GM12878 (cell line): ENCODE data around the gene PODN. TPM values are rescaled to one million over a fixed set of nuclear protein-coding genes. Genes with fewer than 3 reads are reported as not detected.

Source experiments
- ATAC-seq: fragments of 200-7000 bp; cut with Tn5 transposase; 3 replicates; pipeline ENCODE4 v1.9.1; 2020; ENCODE audit warnings: mild to moderate bottlenecking, moderate library complexity
- BruUV-seq: library from RNA; stranded (reverse); fragments of 400-500 nt; replicated peaks from 2 replicates; lab custom pipeline; 2021; lab: Mats Ljungman, UMichigan
- CTCF ChIA-PET: fragments of 300-600 bp; sonication (Branson Sonifier 250); formaldehyde crosslinking; extraction: SDS; loops from one replicate; lab custom pipeline; 2021; ENCODE audit warnings: inconsistent platforms; lab: Yijun Ruan, JAX
- POLR2A ChIA-PET: fragments of 350-600 bp; formaldehyde crosslinking; extraction: SDS; loops from one replicate; lab custom pipeline; 2021; ENCODE audit warnings: inconsistent platforms; lab: Charles Lee
- RAD21 ChIA-PET: fragments of 300-600 bp; sonication (Branson Sonifier 250); formaldehyde crosslinking; loops from one replicate; lab custom pipeline; 2023; ENCODE audit warnings: antibody characterized with exemption; ENCODE audit not compliant: unreplicated experiment; lab: Charles Lee
- SMC1A ChIA-PET: fragments of 300-600 bp; sonication (Branson Sonifier 250); formaldehyde crosslinking; loops from one replicate; lab custom pipeline; 2023; ENCODE audit not compliant: unreplicated experiment, uncharacterized antibody; lab: Charles Lee
- DNase-seq: peaks from one replicate; pipeline ENCODE4 v3.0.0-alpha.2; 2011; ENCODE audit warnings: low read depth, low spot score
- FAIRE-seq: peaks from 3 replicates; lab custom pipeline; 2011; peaks lifted over from hg19 to GRCh38; lab: Jason Lieb, UNC
- H2AFZ ChIP-seq: 2 replicates; pipeline ENCODE4 v1.6.0; 2011; ENCODE audit warnings: low read depth, low read length, control low read depth; ENCODE audit not compliant: control insufficient read depth
- H3K27ac ChIP-seq: 2 replicates; pipeline ENCODE4 v1.5.1; 2011; ENCODE audit warnings: control low read depth; ENCODE audit not compliant: control insufficient read depth, insufficient read depth
- H3K27me3 ChIP-seq, 2 experiments: replicated peaks in 1 of 2; 2 replicates each; pipeline versions ENCODE4 v1.6.0 to v1.6.1; 2011; ENCODE audit warnings: low read length in 1 of 2; ENCODE audit not compliant: control insufficient read depth in 2 of 2, insufficient read depth in 2 of 2
- H3K36me3 ChIP-seq, 2 experiments: 2 replicates each; pipeline ENCODE4 v1.5.1; 2011; ENCODE audit warnings: low read length in 1 of 2; ENCODE audit not compliant: control insufficient read depth in 2 of 2, insufficient read depth in 2 of 2
- H3K4me1 ChIP-seq: 2 replicates; pipeline ENCODE4 v1.6.1; 2011; ENCODE audit warnings: mild to moderate bottlenecking, low read length, moderate library complexity, mixed read lengths; ENCODE audit not compliant: control insufficient read depth, insufficient read depth
- H3K4me2 ChIP-seq: 2 replicates; pipeline ENCODE4 v1.6.0; 2011; ENCODE audit warnings: control low read depth; ENCODE audit not compliant: control insufficient read depth, insufficient read depth
- H3K4me3 ChIP-seq: fragments of 200-600 bp; sonication (generic); 2 replicates; pipeline ENCODE4 v1.5.1; 2016
- H3K79me2 ChIP-seq: 2 replicates; pipeline ENCODE4 v1.6.0; 2011; ENCODE audit warnings: low read length; ENCODE audit not compliant: control insufficient read depth, insufficient read depth
- H3K9ac ChIP-seq: 2 replicates; pipeline ENCODE4 v1.8.0; 2011; ENCODE audit warnings: low read length, control low read depth, mixed read lengths; ENCODE audit not compliant: control insufficient read depth, insufficient read depth
- H3K9me3 ChIP-seq: replicated peaks from 3 replicates; pipeline ENCODE4 v1.5.1; 2011; ENCODE audit warnings: mild to moderate bottlenecking, low read length; ENCODE audit not compliant: control insufficient read depth, insufficient read depth
- H4K20me1 ChIP-seq: 2 replicates; pipeline ENCODE4 v1.6.0; 2011; ENCODE audit not compliant: control insufficient read depth, insufficient read depth
- ASH2L ChIP-seq: fragments of 300-600, 200-600 bp; sonication (generic); IDR thresholded peaks from 2 replicates; pipeline ENCODE4 v1.6.1; 2017; ENCODE audit warnings: low read depth, mild to moderate bottlenecking, borderline replicate concordance
- CBX5 ChIP-seq: sonication (generic); IDR thresholded peaks from 2 replicates; pipeline ENCODE4 v1.6.1; 2016; ENCODE audit warnings: low read depth, moderate library complexity, mild to moderate bottlenecking, inconsistent platforms
- CHD4 ChIP-seq: fragments of 200-600 bp; sonication (generic); IDR thresholded peaks from 2 replicates; pipeline ENCODE4 v1.6.1; 2016; ENCODE audit warnings: mild to moderate bottlenecking
- ESRRA ChIP-seq: IDR thresholded peaks from 2 replicates; pipeline ENCODE4 v1.6.1; 2012; ENCODE audit warnings: mild to moderate bottlenecking, low read length, improper control_type of control experiment
- FOS ChIP-seq: IDR thresholded peaks from 3 replicates; pipeline ENCODE4 v1.6.1; 2011; ENCODE audit warnings: borderline replicate concordance; ENCODE audit not compliant: insufficient read length; ENCODE audit errors: extremely low read depth
- HCFC1 ChIP-seq: fragments of 150-350 bp; IDR thresholded peaks from 2 replicates; pipeline ENCODE4 v1.6.1; 2014; ENCODE audit warnings: low read length
- JUND ChIP-seq: IDR thresholded peaks from 2 replicates; pipeline ENCODE4 v1.6.1; 2012; ENCODE audit warnings: low read depth, mild to moderate bottlenecking, low read length, improper control_type of control experiment, moderate library complexity
- MTA3 ChIP-seq: IDR thresholded peaks from 2 replicates; pipeline ENCODE4 v1.6.1; 2012; ENCODE audit warnings: low read length, inconsistent platforms, borderline replicate concordance
- MXI1 ChIP-seq: fragments of 150-350 bp; IDR thresholded peaks from 2 replicates; pipeline ENCODE4 v1.6.1; 2011; ENCODE audit warnings: low read depth, mild to moderate bottlenecking, inconsistent platforms, low read length, improper control_type of control experiment
- MYB ChIP-seq: fragments of 150-350 bp; IDR thresholded peaks from 2 replicates; pipeline ENCODE4 v1.6.1; 2014; ENCODE audit warnings: mild to moderate bottlenecking, low read depth, low read length, borderline replicate concordance
- NBN ChIP-seq: fragments of 450-650 bp; IDR thresholded peaks from 2 replicates; pipeline ENCODE4 v1.6.1; 2016
- NFXL1 ChIP-seq: fragments of 450-650 bp; IDR thresholded peaks from 2 replicates; pipeline ENCODE4 v1.6.1; 2017; ENCODE audit warnings: antibody characterized with exemption, mild to moderate bottlenecking, borderline replicate concordance
- POU2F2 ChIP-seq: IDR thresholded peaks from 3 replicates; pipeline ENCODE4 v1.6.1; 2011; ENCODE audit warnings: low read depth, mild to moderate bottlenecking, low read length, borderline replicate concordance
- SUPT20H ChIP-seq: IDR thresholded peaks from 2 replicates; pipeline ENCODE4 v1.6.1; 2011; ENCODE audit warnings: low read depth, mild to moderate bottlenecking, low read length, moderate library complexity, borderline replicate concordance; ENCODE audit not compliant: control insufficient read depth
- YY1 ChIP-seq: IDR thresholded peaks from 2 replicates; pipeline ENCODE4 v1.6.1; 2011; ENCODE audit warnings: low read depth, mild to moderate bottlenecking, low read length
- ZBTB11 ChIP-seq: fragments of 450-650 bp; formaldehyde crosslinking; IDR thresholded peaks from 2 replicates; pipeline ENCODE4 v1.5.0; 2022; ENCODE audit warnings: mild to moderate bottlenecking, missing genetic modification characterization
- ZNF274 ChIP-seq: IDR thresholded peaks from one replicate; pipeline ENCODE4 v1.8.0; 2011; ENCODE audit not compliant: insufficient read length, insufficient read depth
- WGBS: methylation state at CpG from one replicate; pipeline ENCODE4 v1.1.6; 2016; ENCODE audit warnings: low lambda C conversion rate; ENCODE audit not compliant: insufficient replicate concordance, insufficient coverage; ENCODE audit errors: missing lambda C conversion rate; 5-methylcytosine and 5-hydroxymethylcytosine counted together
- in situ Hi-C: fragments of 300-500 bp; cut with MboI; formaldehyde crosslinking; loops from 9 replicates; pipeline ENCODE4 v1.14.3; 2018; ENCODE audit warnings: mixed read lengths
- intact Hi-C: fragments of 100-400 bp; cut with micrococcal nuclease; formaldehyde crosslinking; loops from one replicate; pipeline ENCODE4 v1.14.2; 2022; ENCODE audit not compliant: unreplicated experiment
- polyA plus RNA-seq, 11 experiments: library from polyadenylated mRNA; depleted of rRNA in 4 of 11; unstranded in 6 of 11; stranded (reverse) in 5 of 11; fragments of >200 nt; fragmentation: Nextera tagmentation in 4 of 11; fragmentation: Illumina TruSeq in 1 of 11; extraction: Ambion mirVana in 4 of 11; extraction: Trizol in 1 of 11; gene quantifications; 1 replicate in 1 of 11; 2 replicates in 10 of 11; pipeline versions ENCODE4 v1.2.1 to v1.2.3, GENCODE V29; 2011 to 2016; ENCODE audit warnings: inconsistent platforms in 2 of 11, missing spikeins in 2 of 11, low read depth in 1 of 11
- total RNA-seq, 4 experiments: library from RNA; depleted of rRNA in 3 of 4; stranded (reverse); fragments of >200 nt in 3 of 4; fragmentation: Illumina TruSeq in 1 of 4; extraction: Trizol in 1 of 4; gene quantifications; 2 replicates each; pipeline versions ENCODE4 v1.2.1 to v1.2.3, GENCODE V29; 2013 to 2021
- TF ChIP-seq, protein P1 (sequence below): IDR thresholded peaks from 2 replicates; pipeline ENCODE4 v1.6.1; 2011; ENCODE audit warnings: borderline replicate concordance, low read depth, mild to moderate bottlenecking, moderate library complexity, low read length; ENCODE audit not compliant: insufficient read depth, poor library complexity, severe bottlenecking

Gene PODN
- total and polyA plus RNA-seq, 10 of the 15 experiments (the other 5 are each of a cell fraction or from before 2014, with no cell fraction given): 0.10 TPM; not detected in 9

GRCh38 chr1:53024117-53024516 lies 37.9 kb upstream of the PODN start (continued):
- TF ChIP-seq MXI1: no peak
- TF ChIP-seq FOS: no peak
- TF ChIP-seq CHD4: no peak
- no peak for TF ChIP-seq CBX5
- no peak for TF ChIP-seq MYB
- no peak for TF ChIP-seq YY1
- TF ChIP-seq ZNF274: no peak
- TF ChIP-seq JUND: no peak
- TF ChIP-seq NFXL1: no peak
- TF ChIP-seq POU2F2: no peak
- TF ChIP-seq SUPT20H: no peak
- no peak for TF ChIP-seq NBN
- no peak for TF ChIP-seq ASH2L

DNA sequence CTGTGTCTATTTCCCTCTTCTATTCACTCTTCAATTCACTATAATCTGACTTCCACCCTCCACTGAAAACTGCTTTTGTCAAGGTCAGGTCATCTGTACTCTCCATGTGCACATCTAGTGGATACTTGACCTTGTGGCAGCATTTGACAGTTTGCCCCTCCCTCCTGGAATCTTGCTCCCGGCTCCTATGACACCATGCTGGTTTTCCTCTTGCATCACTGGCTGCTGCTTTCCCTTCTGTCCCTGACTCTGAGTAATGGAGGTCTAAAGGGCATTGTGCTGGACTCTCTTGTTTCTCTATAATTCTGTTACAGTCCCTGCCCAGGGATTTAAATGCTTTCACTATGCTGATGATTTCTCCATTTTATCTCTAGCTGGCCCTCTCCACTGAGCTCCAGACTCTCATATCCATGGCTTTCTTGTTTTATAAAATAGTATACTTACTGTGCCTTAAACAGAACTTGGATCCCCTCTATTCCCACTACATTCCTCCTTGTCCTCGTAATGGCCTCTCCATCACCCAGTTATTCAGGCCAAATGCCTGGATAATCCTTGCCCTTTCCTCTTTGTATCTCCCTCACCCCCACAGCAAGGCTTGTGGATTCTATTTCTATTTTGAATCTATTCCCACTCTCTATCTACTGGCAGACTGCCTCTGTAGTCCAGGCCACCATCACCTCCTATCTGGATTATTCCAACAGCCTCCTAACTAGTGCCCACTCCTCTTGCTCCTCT lies 36.8 kb upstream of the PODN start:
- ChIA-PET CTCF (no interaction called here), POLR2A (no interaction called here), SMC1A (interaction anchor here (0.5 kb wide), 1 partner anchor 368 kb away, joined by 3 read pairs; no protein-coding TSS in a partner anchor), RAD21 (no interaction called here)
- 63% methylated on average over 2 of the region's 2 CpGs for WGBS
- Histone ChIP-seq H3K36me3 (no peaks in the 10 kb centered on the region; a peak in 2 of 4 replicates), H3K27me3 (no peaks in the 10 kb centered on the region), H3K9ac (no peak overlapping the region), H3K9me3 (no peaks in the 10 kb centered on the region), H3K4me3 (no peak overlapping the region), H3K4me1 (no peaks in the 10 kb centered on the region), H3K4me2 (no peak overlapping the region), H2AFZ (no peak overlapping the region), H3K79me2 (no peaks in the 10 kb centered on the region; the same call in 1 of the 2 replicates), H3K27ac (no peak overlapping the region), H4K20me1 (no peaks in the 10 kb centered on the region)
- TF ChIP-seq MYB (no peak), SUPT20H (no peak), ZBTB11 (CRISPR knock-in tag) (no peak), MTA3 (no peak), HCFC1 (no peak), ESRRA (no peak)
- TF ChIP-seq, protein P1, sequence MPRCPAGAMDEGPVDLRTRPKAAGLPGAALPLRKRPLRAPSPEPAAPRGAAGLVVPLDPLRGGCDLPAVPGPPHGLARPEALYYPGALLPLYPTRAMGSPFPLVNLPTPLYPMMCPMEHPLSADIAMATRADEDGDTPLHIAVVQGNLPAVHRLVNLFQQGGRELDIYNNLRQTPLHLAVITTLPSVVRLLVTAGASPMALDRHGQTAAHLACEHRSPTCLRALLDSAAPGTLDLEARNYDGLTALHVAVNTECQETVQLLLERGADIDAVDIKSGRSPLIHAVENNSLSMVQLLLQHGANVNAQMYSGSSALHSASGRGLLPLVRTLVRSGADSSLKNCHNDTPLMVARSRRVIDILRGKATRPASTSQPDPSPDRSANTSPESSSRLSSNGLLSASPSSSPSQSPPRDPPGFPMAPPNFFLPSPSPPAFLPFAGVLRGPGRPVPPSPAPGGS: no peak
- FAIRE-seq: no peak
- ATAC-seq: no peak
- in situ Hi-C loops (no loop called here), intact Hi-C loops (no loop called here)
- DNase-seq: no peak
- BruUV-seq: no TSS peak
